ENCODE data around the gene ACBD4.

ACBD4 gene

GRCh38 chr17:45116434-45117016 lies 19.0 kb upstream of the ACBD4 start:
- H3K9ac ChIP-seq (ENCODE audit: low read depth, low read length, poor library complexity, severe bottlenecking): no peak overlapping the region
- H3K9me3 ChIP-seq (ENCODE audit: insufficient read depth, low read depth, low read length): no peaks in the 10 kb centered on the region
- H3F3A ChIP-seq (ENCODE audit: low read depth): no peaks in the 10 kb centered on the region
- no peaks in the 10 kb centered on the region for H3K36me3 ChIP-seq (ENCODE audit: insufficient read depth, low read length)
- no peaks in the 10 kb centered on the region for H3K4me1 ChIP-seq (ENCODE audit: insufficient read depth, low read length, poor library complexity, severe bottlenecking)
- no peaks in the 10 kb centered on the region for H3K79me2 ChIP-seq (ENCODE audit: insufficient read depth, low read length)
- TF ChIP-seq EZH2phosphoT487 (IDR thresholded peaks at IDR 0.05; ENCODE audit: borderline replicate concordance): no peak
- TF ChIP-seq CTCF (conservative IDR thresholded peaks at IDR 0.05; ENCODE audit: low read length): no peak
- H3K9me2 ChIP-seq (replicated peaks; ENCODE audit: low read depth, low read length): no peaks in the 10 kb centered on the region
- H3K4me2 ChIP-seq (ENCODE audit: low read depth, low read length, poor library complexity, severe bottlenecking): no peak overlapping the region
- H4K20me1 ChIP-seq (ENCODE audit: insufficient read depth, low read length, poor library complexity, severe bottlenecking): no peaks in the 10 kb centered on the region
- no peak overlapping the region for H2AFZ ChIP-seq (ENCODE audit: low read length)
- no peaks in the 10 kb centered on the region for H3K27me3 ChIP-seq (ENCODE audit: insufficient read depth, low read length, poor library complexity, severe bottlenecking)
- H3K4me3 ChIP-seq (ENCODE audit: low read length, poor library complexity, severe bottlenecking): no peak overlapping the region

- TF ChIP-seq CTCF (conservative IDR thresholded peaks at IDR 0.05; ENCODE audit: low read length) (no peak), EZH2phosphoT487 (IDR thresholded peaks at IDR 0.05; ENCODE audit: borderline replicate concordance) (no peak)
- H3K4me1 ChIP-seq (ENCODE audit: insufficient read depth, low read length, poor library complexity, severe bottlenecking): no peaks in the 10 kb centered on the region
- no peak overlapping the region for H3K4me2 ChIP-seq (ENCODE audit: low read depth, low read length, poor library complexity, severe bottlenecking)
- H3K9me2 ChIP-seq (replicated peaks; ENCODE audit: low read depth, low read length): no peaks in the 10 kb centered on the region
- H3K9ac ChIP-seq (ENCODE audit: low read depth, low read length, poor library complexity, severe bottlenecking): no peak overlapping the region
- no peaks in the 10 kb centered on the region for H3K79me2 ChIP-seq (ENCODE audit: insufficient read depth, low read length)
- H3K36me3 ChIP-seq (ENCODE audit: insufficient read depth, low read length): no peaks in the 10 kb centered on the region
- H2AFZ ChIP-seq (ENCODE audit: low read length): no peak overlapping the region
- H4K20me1 ChIP-seq (ENCODE audit: insufficient read depth, low read length, poor library complexity, severe bottlenecking): no peaks in the 10 kb centered on the region
- no peaks in the 10 kb centered on the region for H3K9me3 ChIP-seq (ENCODE audit: insufficient read depth, low read depth, low read length)
- no peak overlapping the region for H3K4me3 ChIP-seq (ENCODE audit: low read length, poor library complexity, severe bottlenecking)
- H3K27me3 ChIP-seq (ENCODE audit: insufficient read depth, low read length, poor library complexity, severe bottlenecking): no peaks in the 10 kb centered on the region
- no peaks in the 10 kb centered on the region for H3F3A ChIP-seq (ENCODE audit: low read depth)
These were observed 18.2 kb upstream of the ACBD4 start for GRCh38 chr17:45117334-45117733.

GRCh38 chr17:45117848-45118646 lies 17.4 kb upstream of the ACBD4 start:
- Histone ChIP-seq H2AFZ (ENCODE audit: low read length) (no peak overlapping the region), H3F3A (ENCODE audit: low read depth) (no peaks in the 10 kb centered on the region), H3K36me3 (ENCODE audit: insufficient read depth, low read length) (no peaks in the 10 kb centered on the region), H3K4me2 (ENCODE audit: low read depth, low read length, poor library complexity, severe bottlenecking) (no peak overlapping the region), H3K9me3 (ENCODE audit: insufficient read depth, low read depth, low read length) (no peaks in the 10 kb centered on the region), H3K27me3 (ENCODE audit: insufficient read depth, low read length, poor library complexity, severe bottlenecking) (no peaks in the 10 kb centered on the region), H3K4me3 (ENCODE audit: low read length, poor library complexity, severe bottlenecking) (no peak overlapping the region), H3K4me1 (ENCODE audit: insufficient read depth, low read length, poor library complexity, severe bottlenecking) (no peaks in the 10 kb centered on the region), H3K9me2 (replicated peaks; ENCODE audit: low read depth, low read length) (no peaks in the 10 kb centered on the region), H4K20me1 (ENCODE audit: insufficient read depth, low read length, poor library complexity, severe bottlenecking) (no peaks in the 10 kb centered on the region), H3K79me2 (ENCODE audit: insufficient read depth, low read length) (no peaks in the 10 kb centered on the region), H3K9ac (ENCODE audit: low read depth, low read length, poor library complexity, severe bottlenecking) (no peak overlapping the region)
- no peak for TF ChIP-seq EZH2phosphoT487 (IDR thresholded peaks at IDR 0.05; ENCODE audit: borderline replicate concordance)
- TF ChIP-seq CTCF (conservative IDR thresholded peaks at IDR 0.05; ENCODE audit: low read length): no peak

All from Loucy (cell line).